NAMALWA (cell line): Measurements from ENCODE around the gene ENTREP3.

Experiments used
- DNase-seq: peaks from one replicate; pipeline ENCODE4 v3.0.0-alpha.2; 2015; ENCODE audit warnings: low spot score

The ENTREP3 gene

DNA sequence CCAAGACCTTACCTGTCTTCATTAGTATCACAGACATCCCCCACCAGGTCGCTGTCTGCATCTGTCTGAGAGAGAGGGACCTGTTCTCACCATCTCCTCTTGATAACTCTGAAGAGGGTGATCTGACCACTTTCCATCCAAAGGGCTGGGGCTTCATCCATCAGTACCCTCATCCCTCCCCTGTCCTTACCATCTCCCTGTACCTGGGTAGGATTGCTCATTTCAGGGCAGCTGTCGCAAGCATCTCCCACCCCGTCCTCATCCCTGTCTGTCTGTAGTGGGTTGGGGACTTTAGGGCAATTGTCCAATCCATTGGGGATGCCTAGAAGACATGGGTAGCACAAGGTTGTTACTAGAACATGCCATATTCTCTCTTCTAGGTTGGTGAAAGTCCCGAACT, 55.5 kb downstream of the ENTREP3 start:
- no peak for DNase-seq

DNA sequence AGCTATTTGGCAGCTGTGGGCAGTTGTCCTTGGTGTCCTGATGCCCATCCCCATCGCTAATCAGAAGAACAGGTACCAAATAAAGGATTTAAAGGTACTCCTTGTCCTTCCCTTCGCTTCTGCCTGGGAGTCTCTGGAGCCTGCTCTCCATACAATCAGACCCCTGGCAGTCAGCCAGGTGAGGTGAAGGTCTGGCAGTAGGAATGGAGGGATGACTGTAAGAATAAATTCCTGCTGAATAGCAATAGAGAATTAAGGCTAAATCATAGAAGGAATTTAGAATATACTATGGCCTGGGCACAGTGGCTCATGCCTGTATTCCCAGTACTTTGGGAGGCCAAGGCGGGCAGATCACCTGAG, 56.8 kb downstream of the ENTREP3 start:
- DNase-seq: no peak

DNA sequence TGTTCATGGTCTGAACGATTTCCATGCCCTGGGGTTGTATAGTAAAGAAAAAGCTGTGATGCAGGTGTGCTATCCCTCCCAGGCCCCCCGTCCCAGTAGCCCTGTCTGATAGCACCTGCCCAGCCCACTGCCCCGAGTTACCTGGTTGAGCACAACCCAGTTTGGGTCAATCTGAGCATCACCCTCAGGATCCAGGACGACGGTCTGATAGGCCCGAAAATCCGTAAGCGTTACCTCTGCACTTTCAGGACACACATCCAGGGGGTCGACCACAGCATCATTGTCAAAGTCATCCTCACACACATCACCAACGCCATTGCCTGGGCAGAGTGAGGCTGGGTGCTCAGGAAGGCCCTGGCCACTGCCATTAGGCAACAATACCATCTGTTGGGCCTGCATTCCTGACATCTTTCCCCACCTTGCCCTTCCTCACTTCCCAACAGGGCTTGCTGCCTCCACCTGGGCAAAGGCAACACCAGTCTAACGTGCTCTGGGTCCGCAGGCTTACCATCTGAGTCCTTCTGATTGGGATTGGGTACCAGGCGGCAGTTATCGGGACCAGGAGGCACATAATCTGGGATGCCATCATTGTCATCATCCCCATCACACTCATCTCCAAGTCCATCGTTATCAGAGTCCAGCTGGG, 57.3 kb downstream of the ENTREP3 start:
- no peak for DNase-seq
